Fibroblast of pulmonary artery (primary cell): ENCODE measurements around the gene LDHAL6B.

Source experiments
- DNase-seq: peaks from one replicate; pipeline ENCODE4 v3.0.0-alpha.2; 2010; ENCODE audit warnings: low read depth
- H3K4me3 ChIP-seq: replicated peaks from 2 replicates; pipeline ENCODE4 v1.5.1; 2011; ENCODE audit warnings: low read depth, mild to moderate bottlenecking, control low read depth, low read length, moderate library complexity
- TF ChIP-seq, protein P1 (sequence below): IDR thresholded peaks from 2 replicates; pipeline ENCODE4 v1.5.1; 2011; ENCODE audit warnings: mild to moderate bottlenecking, control low read depth, low read length, inconsistent platforms; ENCODE audit errors: missing control alignments

Gene LDHAL6B

DNA sequence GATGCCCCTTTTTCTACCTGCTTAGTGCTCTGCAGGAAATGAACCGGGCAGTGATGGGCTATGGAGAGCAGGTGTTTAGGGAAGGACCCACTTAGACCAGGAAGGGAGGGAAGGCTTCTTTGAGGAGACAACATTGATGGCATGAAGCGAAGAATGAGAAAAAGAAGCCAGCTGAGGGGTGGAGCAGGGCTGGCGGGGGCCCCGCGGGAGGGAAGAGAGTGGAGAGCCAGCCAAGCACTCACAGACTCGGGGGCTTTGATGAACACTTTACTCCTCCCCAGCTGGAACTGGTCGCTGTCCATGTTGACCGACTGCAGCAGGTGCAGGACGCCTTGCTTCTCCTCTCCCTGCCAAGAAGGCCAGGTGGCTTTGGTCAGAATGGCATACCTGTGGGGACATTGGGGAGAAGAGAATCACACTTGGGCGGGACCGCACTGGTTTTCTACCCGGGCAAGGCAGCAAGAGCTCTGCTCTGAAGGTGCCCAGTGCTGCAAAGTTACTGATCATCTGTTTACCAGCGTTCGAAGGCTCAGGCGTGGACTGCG is 28.4 kb upstream of the LDHAL6B start:
- H3K4me3 ChIP-seq: no peak overlapping the region
- DNase-seq: no peak
- TF ChIP-seq, protein P1, sequence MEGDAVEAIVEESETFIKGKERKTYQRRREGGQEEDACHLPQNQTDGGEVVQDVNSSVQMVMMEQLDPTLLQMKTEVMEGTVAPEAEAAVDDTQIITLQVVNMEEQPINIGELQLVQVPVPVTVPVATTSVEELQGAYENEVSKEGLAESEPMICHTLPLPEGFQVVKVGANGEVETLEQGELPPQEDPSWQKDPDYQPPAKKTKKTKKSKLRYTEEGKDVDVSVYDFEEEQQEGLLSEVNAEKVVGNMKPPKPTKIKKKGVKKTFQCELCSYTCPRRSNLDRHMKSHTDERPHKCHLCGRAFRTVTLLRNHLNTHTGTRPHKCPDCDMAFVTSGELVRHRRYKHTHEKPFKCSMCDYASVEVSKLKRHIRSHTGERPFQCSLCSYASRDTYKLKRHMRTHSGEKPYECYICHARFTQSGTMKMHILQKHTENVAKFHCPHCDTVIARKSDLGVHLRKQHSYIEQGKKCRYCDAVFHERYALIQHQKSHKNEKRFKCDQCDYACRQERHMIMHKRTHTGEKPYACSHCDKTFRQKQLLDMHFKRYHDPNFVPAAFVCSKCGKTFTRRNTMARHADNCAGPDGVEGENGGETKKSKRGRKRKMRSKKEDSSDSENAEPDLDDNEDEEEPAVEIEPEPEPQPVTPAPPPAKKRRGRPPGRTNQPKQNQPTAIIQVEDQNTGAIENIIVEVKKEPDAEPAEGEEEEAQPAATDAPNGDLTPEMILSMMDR: no peak

DNA sequence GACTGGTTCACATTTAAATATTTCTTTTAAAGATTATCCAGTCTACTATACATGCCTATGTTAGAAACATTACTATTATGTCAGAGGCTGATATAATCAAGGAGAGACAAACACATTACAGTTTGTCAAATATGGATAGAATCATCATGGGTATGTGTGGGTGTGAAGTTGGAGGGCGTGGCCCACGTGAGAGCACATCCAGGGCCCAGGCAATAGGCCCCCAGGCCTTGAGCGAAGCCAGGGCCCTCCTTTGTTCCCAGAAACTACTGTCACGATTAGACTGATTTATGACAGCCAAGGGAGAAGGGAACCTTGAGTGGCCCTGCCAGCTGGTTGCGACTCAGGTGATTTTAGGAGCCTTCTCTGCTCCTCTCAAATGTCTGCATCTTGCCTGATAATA is 26.9 kb upstream of the LDHAL6B start:
- no peak overlapping the region for H3K4me3 ChIP-seq
- no peak for DNase-seq
- TF ChIP-seq, protein P1: no peak

DNA sequence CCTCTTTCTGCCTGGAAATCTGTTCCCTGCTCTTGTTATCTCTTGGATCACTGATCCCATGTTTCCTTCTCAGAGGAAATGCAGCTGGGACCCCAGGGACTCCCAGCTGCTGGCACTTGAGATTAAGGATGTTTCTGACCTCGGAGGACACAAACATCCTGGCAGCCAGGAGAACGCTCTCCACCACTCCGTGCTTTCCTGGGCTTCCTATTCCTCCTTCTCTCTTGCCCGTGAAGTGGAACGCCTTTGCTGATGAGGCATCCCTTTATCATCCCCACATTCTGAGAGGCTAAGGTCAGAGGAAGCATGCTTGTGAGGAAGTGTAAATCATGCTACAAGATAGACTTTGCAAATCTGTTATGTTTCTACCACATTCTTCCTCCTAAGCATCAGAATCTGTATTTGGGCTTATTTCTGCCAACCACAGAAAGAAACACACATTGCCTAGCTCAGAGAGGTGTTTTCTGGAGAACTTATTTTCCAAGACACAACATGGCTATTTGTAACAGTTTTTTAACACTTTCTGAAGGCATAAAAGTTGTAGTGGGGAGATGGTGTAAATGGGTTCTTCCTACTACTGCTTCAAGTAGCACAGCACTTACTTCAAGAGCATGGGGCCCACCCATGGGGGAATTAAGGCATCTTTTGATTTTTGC is 25.6 kb upstream of the LDHAL6B start:
- H3K4me3 ChIP-seq: no peak overlapping the region
- TF ChIP-seq, protein P1: no peak
- DNase-seq: peak; percentile 38

DNA sequence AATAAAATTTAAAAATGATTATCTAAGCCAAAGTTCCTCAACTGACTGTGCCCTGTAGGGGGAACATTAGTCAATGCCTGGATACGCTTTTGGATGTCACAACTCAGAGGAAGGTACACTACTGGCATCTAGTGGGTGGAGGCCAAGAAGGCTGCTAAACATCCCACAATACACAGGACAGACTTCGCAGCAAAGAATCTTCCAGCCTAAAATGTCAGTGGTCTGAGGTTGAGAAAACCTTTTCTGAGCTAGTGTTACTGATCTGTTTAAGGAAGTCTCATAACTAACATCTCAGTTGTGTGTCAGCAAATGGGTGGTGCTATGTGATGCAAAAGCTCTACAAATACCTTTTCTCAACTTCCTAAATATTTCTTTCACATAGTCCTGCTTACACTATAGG is 20.9 kb upstream of the LDHAL6B start:
- DNase-seq: no peak
- no peak overlapping the region for H3K4me3 ChIP-seq
- TF ChIP-seq, protein P1: no peak

DNA sequence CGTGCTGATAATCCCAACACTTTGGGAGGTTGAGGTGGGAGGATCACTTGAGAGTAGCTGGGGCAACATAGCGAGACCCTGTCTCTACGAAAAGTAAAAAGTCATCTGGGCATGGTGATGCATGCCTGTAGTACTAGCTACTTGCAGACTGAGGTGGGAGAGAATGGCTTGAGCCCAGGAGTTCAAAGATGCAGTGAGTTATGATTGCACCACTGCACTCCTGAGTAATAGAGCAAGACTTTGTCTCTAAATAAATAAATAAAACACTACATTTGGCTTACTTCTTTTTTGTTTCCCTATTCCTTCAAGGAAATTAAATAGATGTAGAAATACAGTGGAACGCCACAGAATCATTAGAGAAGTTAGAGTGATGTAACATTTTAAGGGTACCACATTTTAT is 20.1 kb upstream of the LDHAL6B start:
- peak; percentile 59 for DNase-seq
- H3K4me3 ChIP-seq: no peak overlapping the region
- TF ChIP-seq, protein P1: no peak

DNA sequence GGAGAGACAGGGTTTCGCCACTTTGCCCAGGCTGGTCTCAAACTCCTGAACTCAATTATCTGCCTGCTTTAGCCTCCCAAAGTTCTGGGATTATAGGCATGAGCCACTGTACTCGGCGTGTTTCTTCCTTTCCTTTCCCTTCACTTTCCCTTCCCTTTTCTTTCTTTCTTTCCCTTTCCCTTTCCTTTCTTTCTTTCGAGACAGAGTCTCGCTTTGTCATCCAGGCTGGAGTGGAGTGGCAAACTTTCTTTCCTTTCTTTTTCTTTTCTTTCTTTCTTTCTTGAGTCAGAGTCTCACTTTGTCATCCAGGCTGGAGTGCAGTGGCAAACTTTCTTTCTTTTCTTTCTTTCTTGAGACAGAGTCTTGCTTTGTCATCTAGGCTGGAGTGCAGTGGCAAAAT is 17.4 kb upstream of the LDHAL6B start:
- DNase-seq: no peak
- H3K4me3 ChIP-seq: no peak overlapping the region
- TF ChIP-seq, protein P1: no peak

DNA sequence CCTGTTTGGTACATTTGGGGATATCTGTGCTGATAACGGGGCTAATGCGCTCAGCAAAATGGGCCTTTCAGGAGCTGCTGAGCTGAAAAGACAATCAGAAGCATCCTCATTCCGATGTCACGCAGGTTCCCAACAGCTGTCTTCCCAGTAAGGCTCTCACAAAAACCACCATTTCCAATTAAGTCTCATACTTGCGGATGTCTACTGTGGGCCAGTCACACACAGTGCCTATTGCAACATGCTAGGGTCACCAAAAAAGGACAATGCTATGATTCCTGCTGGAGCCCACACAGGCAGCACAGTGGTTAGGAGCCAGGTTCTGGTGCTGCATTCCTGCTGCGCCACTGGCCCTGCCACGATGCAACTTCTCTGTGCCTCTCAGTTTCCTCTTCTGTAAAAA is 16.4 kb upstream of the LDHAL6B start:
- H3K4me3 ChIP-seq: no peak overlapping the region
- TF ChIP-seq, protein P1: no peak
- DNase-seq: no peak
